ENCODE data around the gene MICALL2.

MICALL2 gene

DNA sequence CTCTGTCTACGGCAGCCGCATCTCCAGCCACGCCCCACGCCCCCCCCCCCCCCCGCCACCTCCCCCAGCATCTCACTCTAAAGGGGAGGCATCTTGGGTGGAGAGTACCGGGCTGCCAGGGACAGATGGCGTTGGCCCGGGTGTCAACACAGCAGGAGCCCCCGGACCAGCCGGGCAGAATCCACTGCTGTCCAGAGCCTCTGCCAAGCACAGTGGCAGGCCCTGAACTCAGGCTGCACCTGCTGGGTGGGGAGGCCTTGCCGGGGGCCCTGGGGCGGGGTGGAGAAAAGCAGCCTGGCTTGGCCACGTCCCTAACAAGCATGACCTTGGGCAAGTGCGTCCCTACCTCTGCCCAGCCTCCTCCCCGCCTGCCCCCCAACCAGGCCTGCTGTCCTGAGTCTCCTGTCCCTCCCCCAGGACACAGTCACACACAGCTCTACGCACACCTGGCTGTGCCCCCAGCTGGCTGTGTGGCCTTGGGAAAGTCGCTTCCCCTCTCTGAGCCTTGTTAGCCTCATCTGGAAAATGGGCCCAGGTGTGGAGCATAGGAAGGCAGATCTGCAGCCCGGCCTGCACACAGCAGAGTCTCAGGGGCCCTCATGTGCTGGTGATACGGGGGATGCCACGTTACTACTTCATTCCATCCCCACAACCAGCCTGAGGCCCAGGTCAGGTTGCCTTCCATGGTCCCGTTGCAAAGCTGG, 45.2 kb downstream of the MICALL2 start:
- Histone ChIP-seq H3K4me2 (ENCODE audit: low read length) (no peak overlapping the region), H4K20me1 (ENCODE audit: control insufficient read depth, insufficient read depth, low read depth, low read length) (no peaks in the 10 kb centered on the region), H3K9me2 (replicated peaks; ENCODE audit: control insufficient read depth, low read length) (no peaks in the 10 kb centered on the region), H3K4me3 (ENCODE audit: low read length) (no peak overlapping the region), H3K9me3 (ENCODE audit: control insufficient read depth, insufficient read depth, low read length) (no peaks in the 10 kb centered on the region), H3K27me3 (ENCODE audit: control insufficient read depth, low read length) (peaks cover 12% of the 10 kb centered on the region), H3F3A (ENCODE audit: control insufficient read depth, insufficient read depth) (no peaks in the 10 kb centered on the region), H3K36me3 (ENCODE audit: control insufficient read depth, low read length) (no peaks in the 10 kb centered on the region), H3K4me1 (ENCODE audit: control insufficient read depth, low read length) (peaks cover 4% of the 10 kb centered on the region), H3K27ac (ENCODE audit: low read depth, low read length) (no peak overlapping the region), H3K79me2 (ENCODE audit: control insufficient read depth, low read length) (no peaks in the 10 kb centered on the region)
- TF ChIP-seq EZH2phosphoT487 (IDR thresholded peaks at IDR 0.05; ENCODE audit: borderline replicate concordance, low read length) (no peak), CTCF (IDR thresholded peaks at IDR 0.05; ENCODE audit: low read depth, low read length, poor library complexity, severe bottlenecking) (no peak)

GRCh38 chr7:1412322-1413261, 46.7 kb downstream of the MICALL2 start:
- H3K9me2 ChIP-seq (replicated peaks; ENCODE audit: control insufficient read depth, low read length) = no peaks in the 10 kb centered on the region
- no peaks in the 10 kb centered on the region for H3K36me3 ChIP-seq (ENCODE audit: control insufficient read depth, low read length)
- H4K20me1 ChIP-seq (ENCODE audit: control insufficient read depth, insufficient read depth, low read depth, low read length) = no peaks in the 10 kb centered on the region
- H3K4me2 ChIP-seq (ENCODE audit: low read length) = peak overlapping the region; percentile 48
- H3K9me3 ChIP-seq (ENCODE audit: control insufficient read depth, insufficient read depth, low read length) = no peaks in the 10 kb centered on the region
- TF ChIP-seq EZH2phosphoT487 (IDR thresholded peaks at IDR 0.05; ENCODE audit: borderline replicate concordance, low read length) (no peak), CTCF (IDR thresholded peaks at IDR 0.05; ENCODE audit: low read depth, low read length, poor library complexity, severe bottlenecking) (peak; percentile 95)
- H3K27ac ChIP-seq (ENCODE audit: low read depth, low read length) = no peak overlapping the region
- peak overlapping the region; percentile 22; the same call in 1 of the 2 replicates for H3K4me3 ChIP-seq (ENCODE audit: low read length)
- peaks cover 12% of the 10 kb centered on the region for H3K27me3 ChIP-seq (ENCODE audit: control insufficient read depth, low read length)
- H3K79me2 ChIP-seq (ENCODE audit: control insufficient read depth, low read length) = no peaks in the 10 kb centered on the region
- no peaks in the 10 kb centered on the region for H3F3A ChIP-seq (ENCODE audit: control insufficient read depth, insufficient read depth)
- peaks cover 4% of the 10 kb centered on the region for H3K4me1 ChIP-seq (ENCODE audit: control insufficient read depth, low read length)

- no peaks in the 10 kb centered on the region for H3K9me2 ChIP-seq (replicated peaks; ENCODE audit: control insufficient read depth, low read length)
- H3K27me3 ChIP-seq (ENCODE audit: control insufficient read depth, low read length) = peaks cover 1% of the 10 kb centered on the region; the same call in 1 of the 2 replicates
- H3K36me3 ChIP-seq (ENCODE audit: control insufficient read depth, low read length) = no peaks in the 10 kb centered on the region
- H4K20me1 ChIP-seq (ENCODE audit: control insufficient read depth, insufficient read depth, low read depth, low read length) = no peaks in the 10 kb centered on the region
- peaks cover 4% of the 10 kb centered on the region for H3K4me1 ChIP-seq (ENCODE audit: control insufficient read depth, low read length)
- no peaks in the 10 kb centered on the region for H3K79me2 ChIP-seq (ENCODE audit: control insufficient read depth, low read length)
- H3K4me2 ChIP-seq (ENCODE audit: low read length) = no peak overlapping the region
- no peaks in the 10 kb centered on the region for H3F3A ChIP-seq (ENCODE audit: control insufficient read depth, insufficient read depth)
- no peak overlapping the region for H3K4me3 ChIP-seq (ENCODE audit: low read length)
- no peaks in the 10 kb centered on the region for H3K9me3 ChIP-seq (ENCODE audit: control insufficient read depth, insufficient read depth, low read length)
- H3K27ac ChIP-seq (ENCODE audit: low read depth, low read length) = no peak overlapping the region
- TF ChIP-seq CTCF (IDR thresholded peaks at IDR 0.05; ENCODE audit: low read depth, low read length, poor library complexity, severe bottlenecking) (no peak), EZH2phosphoT487 (IDR thresholded peaks at IDR 0.05; ENCODE audit: borderline replicate concordance, low read length) (no peak)
Observed at GRCh38 chr7:1411414-1411813, 47.9 kb downstream of the MICALL2 start.
